ENCODE measurements around the gene PRCD. TPM values are rescaled to one million over a fixed set of nuclear protein-coding genes. Genes with fewer than 3 reads are reported as not detected.

The PRCD gene
- total RNA-seq, 4 donors from 2014 or later, result 2.3 to 20.0 (median 3.5) TPM

GRCh38 chr17:76544546-76545365 is 4.9 kb downstream of the PRCD start:
- TF ChIP-seq CTCF (IDR thresholded peaks at IDR 0.05), result no peak
- no peak for DNase-seq (ENCODE audit: low spot score)
- no peak for ATAC-seq (ENCODE audit: low FRiP score)

GRCh38 chr17:76545918-76546555 is 6.2 kb downstream of the PRCD start:
- no peak for TF ChIP-seq CTCF (IDR thresholded peaks at IDR 0.05)
- DNase-seq (ENCODE audit: low spot score) (no peak), ATAC-seq (ENCODE audit: low FRiP score) (no peak)

GRCh38 chr17:76546556-76547182 is 6.8 kb downstream of the PRCD start:
- no peak for TF ChIP-seq CTCF (IDR thresholded peaks at IDR 0.05)
- no peak for ATAC-seq (ENCODE audit: low FRiP score)
- no peak for DNase-seq (ENCODE audit: low spot score)

GRCh38 chr17:76547183-76547641 is 7.4 kb downstream of the PRCD start:
- no peak for TF ChIP-seq CTCF (IDR thresholded peaks at IDR 0.05)
- DNase-seq (ENCODE audit: low spot score), result no peak
- ATAC-seq (ENCODE audit: low FRiP score), result no peak

GRCh38 chr17:76547642-76548202 is 7.9 kb downstream of the PRCD start:
- ATAC-seq (ENCODE audit: low FRiP score), result no peak
- DNase-seq (ENCODE audit: low spot score), result no peak
- TF ChIP-seq CTCF (IDR thresholded peaks at IDR 0.05), result no peak

GRCh38 chr17:76548378-76549214 is 8.8 kb downstream of the PRCD start:
- ATAC-seq (ENCODE audit: low FRiP score) (no peak), DNase-seq (ENCODE audit: low spot score) (no peak)
- TF ChIP-seq CTCF (IDR thresholded peaks at IDR 0.05), result no peak

All from omental fat pad (tissue), 4 donors.